ENCODE measurements around the gene MAN2B1. TPM values are rescaled to one million over a fixed set of nuclear protein-coding genes. Genes with fewer than 3 reads are reported as not detected.
A peak's percentile ranks its signal among the peaks of the same experiment; 100 is the strongest.

The MAN2B1 gene
- total and polyA plus RNA-seq, 2 of the 13 experiments (the other 11 are each of a cell fraction or from before 2014, with no cell fraction given) = 23.6 to 23.8 TPM

DNA sequence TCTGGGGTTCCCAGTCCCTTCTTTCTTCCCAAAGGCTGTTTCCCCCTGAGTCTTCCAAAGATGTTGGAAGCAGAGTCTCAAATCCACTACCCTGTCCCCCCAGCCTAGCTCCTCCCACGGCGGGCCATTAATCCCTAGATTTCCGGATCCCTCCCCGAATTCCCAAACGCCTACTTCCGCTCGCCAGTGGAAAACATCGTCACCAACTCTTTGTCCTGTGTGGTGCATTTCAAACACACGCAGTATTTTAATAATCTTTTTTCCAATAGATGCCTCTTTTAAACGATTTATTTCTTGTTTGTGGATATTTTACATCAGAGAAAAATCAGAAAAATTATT is 55.2 kb downstream of the MAN2B1 start (continued):
- TF ChIP-seq, protein P1, sequence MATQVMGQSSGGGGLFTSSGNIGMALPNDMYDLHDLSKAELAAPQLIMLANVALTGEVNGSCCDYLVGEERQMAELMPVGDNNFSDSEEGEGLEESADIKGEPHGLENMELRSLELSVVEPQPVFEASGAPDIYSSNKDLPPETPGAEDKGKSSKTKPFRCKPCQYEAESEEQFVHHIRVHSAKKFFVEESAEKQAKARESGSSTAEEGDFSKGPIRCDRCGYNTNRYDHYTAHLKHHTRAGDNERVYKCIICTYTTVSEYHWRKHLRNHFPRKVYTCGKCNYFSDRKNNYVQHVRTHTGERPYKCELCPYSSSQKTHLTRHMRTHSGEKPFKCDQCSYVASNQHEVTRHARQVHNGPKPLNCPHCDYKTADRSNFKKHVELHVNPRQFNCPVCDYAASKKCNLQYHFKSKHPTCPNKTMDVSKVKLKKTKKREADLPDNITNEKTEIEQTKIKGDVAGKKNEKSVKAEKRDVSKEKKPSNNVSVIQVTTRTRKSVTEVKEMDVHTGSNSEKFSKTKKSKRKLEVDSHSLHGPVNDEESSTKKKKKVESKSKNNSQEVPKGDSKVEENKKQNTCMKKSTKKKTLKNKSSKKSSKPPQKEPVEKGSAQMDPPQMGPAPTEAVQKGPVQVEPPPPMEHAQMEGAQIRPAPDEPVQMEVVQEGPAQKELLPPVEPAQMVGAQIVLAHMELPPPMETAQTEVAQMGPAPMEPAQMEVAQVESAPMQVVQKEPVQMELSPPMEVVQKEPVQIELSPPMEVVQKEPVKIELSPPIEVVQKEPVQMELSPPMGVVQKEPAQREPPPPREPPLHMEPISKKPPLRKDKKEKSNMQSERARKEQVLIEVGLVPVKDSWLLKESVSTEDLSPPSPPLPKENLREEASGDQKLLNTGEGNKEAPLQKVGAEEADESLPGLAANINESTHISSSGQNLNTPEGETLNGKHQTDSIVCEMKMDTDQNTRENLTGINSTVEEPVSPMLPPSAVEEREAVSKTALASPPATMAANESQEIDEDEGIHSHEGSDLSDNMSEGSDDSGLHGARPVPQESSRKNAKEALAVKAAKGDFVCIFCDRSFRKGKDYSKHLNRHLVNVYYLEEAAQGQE (IDR thresholded peaks at IDR 0.05; ENCODE audit: borderline replicate concordance in 1 of 2, low read depth in 1 of 2, low read length in 2 of 2) = no peak
- no peak for TF ChIP-seq ZNF20 (CRISPR knock-in tag; IDR thresholded peaks at IDR 0.05)
- no peak for TF ChIP-seq ZNF724P (CRISPR knock-in tag; IDR thresholded peaks at IDR 0.05; ENCODE audit: borderline replicate concordance)
- no peak for TF ChIP-seq ZNF703 (CRISPR knock-in tag; IDR thresholded peaks at IDR 0.05; ENCODE audit: borderline replicate concordance)
- peak; percentile 98 for TF ChIP-seq PITX1 (CRISPR knock-in tag; IDR thresholded peaks at IDR 0.05)
- no peak for TF ChIP-seq ZKSCAN8 (CRISPR knock-in tag; IDR thresholded peaks at IDR 0.05; ENCODE audit: borderline replicate concordance)
- TF ChIP-seq, protein P2, sequence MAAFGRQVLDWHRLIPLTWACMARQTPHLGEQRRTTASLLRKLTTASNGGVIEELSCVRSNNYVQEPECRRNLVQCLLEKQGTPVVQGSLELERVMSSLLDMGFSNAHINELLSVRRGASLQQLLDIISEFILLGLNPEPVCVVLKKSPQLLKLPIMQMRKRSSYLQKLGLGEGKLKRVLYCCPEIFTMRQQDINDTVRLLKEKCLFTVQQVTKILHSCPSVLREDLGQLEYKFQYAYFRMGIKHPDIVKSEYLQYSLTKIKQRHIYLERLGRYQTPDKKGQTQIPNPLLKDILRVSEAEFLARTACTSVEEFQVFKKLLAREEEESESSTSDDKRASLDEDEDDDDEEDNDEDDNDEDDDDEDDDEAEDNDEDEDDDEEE (CRISPR knock-in tag; IDR thresholded peaks at IDR 0.05) = no peak; the same call in 1 of the 2 replicates
- TF ChIP-seq NCOR1 (IDR thresholded peaks at IDR 0.05; ENCODE audit: borderline replicate concordance, low read length) = no peak
- TF ChIP-seq ELF3 (CRISPR knock-in tag; IDR thresholded peaks at IDR 0.05) = peak; percentile 45; the same call in 1 of the 2 replicates
- TF ChIP-seq HNF4A (CRISPR knock-in tag; IDR thresholded peaks at IDR 0.05) = no peak
- TF ChIP-seq FOXP1 (IDR thresholded peaks at IDR 0.05) = no peak
- no peak for TF ChIP-seq FOXP1 (CRISPR knock-in tag; IDR thresholded peaks at IDR 0.05)
- 0 out of 2 replicates have a peak, but pooled peaks have one; percentile 21 for TF ChIP-seq FOXK1 (CRISPR knock-in tag; IDR thresholded peaks at IDR 0.05; ENCODE audit: borderline replicate concordance, low read depth)
- no peak for TF ChIP-seq ZNF207 (IDR thresholded peaks at IDR 0.05; ENCODE audit: borderline replicate concordance)
- TF ChIP-seq RBM39 (IDR thresholded peaks at IDR 0.05; ENCODE audit: low read depth, low read length, poor library complexity, severe bottlenecking) = no peak
- no peak for TF ChIP-seq ZNF616 (CRISPR knock-in tag; IDR thresholded peaks at IDR 0.05; ENCODE audit: low read depth)
- no peak for TF ChIP-seq NFYC (CRISPR knock-in tag; IDR thresholded peaks at IDR 0.05)
- no peak for TF ChIP-seq ZNF670 (CRISPR knock-in tag; IDR thresholded peaks at IDR 0.05; ENCODE audit: borderline replicate concordance)
- TF ChIP-seq ZNF256 (CRISPR knock-in tag; conservative IDR thresholded peaks at IDR 0.05) = no peak
- no peak for TF ChIP-seq ZFP36 (IDR thresholded peaks at IDR 0.05; ENCODE audit: borderline replicate concordance, low read depth, low read length, partially characterized antibody)
- no peak for TF ChIP-seq ZSCAN9 (CRISPR knock-in tag; IDR thresholded peaks at IDR 0.05; ENCODE audit: borderline replicate concordance)
- no peak for TF ChIP-seq ZNF180 (CRISPR knock-in tag; IDR thresholded peaks at IDR 0.05; ENCODE audit: borderline replicate concordance, low read depth)
- TF ChIP-seq ARNT (IDR thresholded peaks at IDR 0.05) = no peak
- TF ChIP-seq, protein P3, sequence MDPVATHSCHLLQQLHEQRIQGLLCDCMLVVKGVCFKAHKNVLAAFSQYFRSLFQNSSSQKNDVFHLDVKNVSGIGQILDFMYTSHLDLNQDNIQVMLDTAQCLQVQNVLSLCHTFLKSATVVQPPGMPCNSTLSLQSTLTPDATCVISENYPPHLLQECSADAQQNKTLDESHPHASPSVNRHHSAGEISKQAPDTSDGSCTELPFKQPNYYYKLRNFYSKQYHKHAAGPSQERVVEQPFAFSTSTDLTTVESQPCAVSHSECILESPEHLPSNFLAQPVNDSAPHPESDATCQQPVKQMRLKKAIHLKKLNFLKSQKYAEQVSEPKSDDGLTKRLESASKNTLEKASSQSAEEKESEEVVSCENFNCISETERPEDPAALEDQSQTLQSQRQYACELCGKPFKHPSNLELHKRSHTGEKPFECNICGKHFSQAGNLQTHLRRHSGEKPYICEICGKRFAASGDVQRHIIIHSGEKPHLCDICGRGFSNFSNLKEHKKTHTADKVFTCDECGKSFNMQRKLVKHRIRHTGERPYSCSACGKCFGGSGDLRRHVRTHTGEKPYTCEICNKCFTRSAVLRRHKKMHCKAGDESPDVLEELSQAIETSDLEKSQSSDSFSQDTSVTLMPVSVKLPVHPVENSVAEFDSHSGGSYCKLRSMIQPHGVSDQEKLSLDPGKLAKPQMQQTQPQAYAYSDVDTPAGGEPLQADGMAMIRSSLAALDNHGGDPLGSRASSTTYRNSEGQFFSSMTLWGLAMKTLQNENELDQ (CRISPR knock-in tag; IDR thresholded peaks at IDR 0.05; ENCODE audit: borderline replicate concordance) = no peak
- no peak for TF ChIP-seq NR3C1 (CRISPR knock-in tag; IDR thresholded peaks at IDR 0.05)
- TF ChIP-seq YY1 (IDR thresholded peaks at IDR 0.05; ENCODE audit: insufficient read depth, insufficient replicate concordance, low read depth, low read length) = no peak
- TF ChIP-seq ZNF160 (CRISPR knock-in tag; IDR thresholded peaks at IDR 0.05) = no peak

All from HepG2 (cell line).